HG02970 (cell line): ENCODE results near the gene ADD3.

ENCODE experiments used
- ATAC-seq: cut with Tn5 transposase; IDR thresholded peaks from one replicate; pipeline ENCODE4 v1.9.1; 2021; ENCODE audit warnings: mild to moderate bottlenecking, moderate library complexity, moderate number of reproducible peaks; ENCODE audit not compliant: unreplicated experiment, low FRiP score

Gene ADD3

GRCh38 chr10:110007701-110008517, at the start of gene ADD3:
Gene ADD3 (plus strand): TSS chr10:110007984. CDS start chr10:110100654, 92,670 bp downstream.
- peak; percentile 72 for ATAC-seq

GRCh38 chr10:109958059-109958458, 49.7 kb upstream of the ADD3 start:
- ATAC-seq, result no peak

- no peak for ATAC-seq
Observed at GRCh38 chr10:109959259-109960145, 48.3 kb upstream of the ADD3 start.

- ATAC-seq, result no peak
Observed at GRCh38 chr10:109960682-109961081, 47.1 kb upstream of the ADD3 start.

- no peak for ATAC-seq
Observed at GRCh38 chr10:109961174-109962001, 46.4 kb upstream of the ADD3 start.

- ATAC-seq, result no peak
Observed at GRCh38 chr10:109962247-109962646, 45.5 kb upstream of the ADD3 start.

GRCh38 chr10:109963439-109963838, 44.3 kb upstream of the ADD3 start:
- ATAC-seq, result no peak

- ATAC-seq, result no peak
Observed at GRCh38 chr10:109964318-109964717, 43.5 kb upstream of the ADD3 start.

GRCh38 chr10:109966961-109967738, 40.6 kb upstream of the ADD3 start:
- no peak for ATAC-seq

- no peak for ATAC-seq
Observed at GRCh38 chr10:109967739-109968088, 40.1 kb upstream of the ADD3 start.

GRCh38 chr10:109968953-109969759, 38.6 kb upstream of the ADD3 start:
- no peak for ATAC-seq

- ATAC-seq, result no peak
Observed at GRCh38 chr10:109969760-109970346, 37.9 kb upstream of the ADD3 start.

GRCh38 chr10:109971634-109972033, 36.1 kb upstream of the ADD3 start:
- ATAC-seq, result no peak

GRCh38 chr10:109972372-109973001, 35.3 kb upstream of the ADD3 start:
- ATAC-seq, result no peak

GRCh38 chr10:109973326-109973829, 34.4 kb upstream of the ADD3 start:
- ATAC-seq, result no peak

- ATAC-seq, result no peak
Observed at GRCh38 chr10:109974504-109975191, 33.1 kb upstream of the ADD3 start.
